Measurements from ENCODE around the gene UBR2. TPM values are rescaled to one million over a fixed set of nuclear protein-coding genes. Genes with fewer than 3 reads are reported as not detected.

UBR2 gene
- total and polyA plus RNA-seq, 9 of the 15 experiments (the other 6 are each of a cell fraction or from before 2014, with no cell fraction given) = 9.1 to 38.9 (median 23.4) TPM

GRCh38 chr6:42726485-42727086, 162.8 kb downstream of the UBR2 start (continued):
- no peak for TF ChIP-seq HSF4 (CRISPR knock-in tag; IDR thresholded peaks at IDR 0.05; ENCODE audit: borderline replicate concordance)
- TF ChIP-seq BDP1 (IDR thresholded peaks at IDR 0.05; ENCODE audit: insufficient read depth, insufficient read length) = no peak
- peak; percentile 62 for TF ChIP-seq ATF7 (IDR thresholded peaks at IDR 0.05)
- peak; percentile 82 for TF ChIP-seq THRA (IDR thresholded peaks at IDR 0.05)
- no peak for TF ChIP-seq MECOM (CRISPR knock-in tag; IDR thresholded peaks at IDR 0.05)
- peak; percentile 93 for TF ChIP-seq ARID2 (IDR thresholded peaks at IDR 0.05)
- no peak for TF ChIP-seq ZNF609 (CRISPR knock-in tag; IDR thresholded peaks at IDR 0.05; ENCODE audit: borderline replicate concordance)
- TF ChIP-seq KDM5B (IDR thresholded peaks at IDR 0.05; ENCODE audit: insufficient replicate concordance, low read depth, low read length) = no peak
- TF ChIP-seq RB1 (IDR thresholded peaks at IDR 0.05; ENCODE audit: low read depth) = peak; percentile 67
- no peak for TF ChIP-seq PHF8 (IDR thresholded peaks at IDR 0.05; ENCODE audit: borderline replicate concordance, low read length)
- TF ChIP-seq ESRRA (IDR thresholded peaks at IDR 0.05; ENCODE audit: borderline replicate concordance, low read depth) = peak; percentile 100
- peak; percentile 22; the same call in 1 of the 2 replicates for TF ChIP-seq KLF16 (IDR thresholded peaks at IDR 0.05)
- peak; percentile 94 to 98 (median 98) for TF ChIP-seq CTCF (IDR thresholded peaks at IDR 0.05 in 2 of 3, conservative IDR thresholded peaks at IDR 0.05 in 1 of 3; ENCODE audit: insufficient read depth in 2 of 3, low read depth in 1 of 3, low read length in 3 of 3)
- no peak for TF ChIP-seq CREBBP (IDR thresholded peaks at IDR 0.05; ENCODE audit: low read depth, low read length)
- no peak for TF ChIP-seq GMEB1 (CRISPR knock-in tag; IDR thresholded peaks at IDR 0.05)
- no peak for TF ChIP-seq TCF7L2 (IDR thresholded peaks at IDR 0.05; ENCODE audit: low read depth, low read length)
- 0 out of 2 replicates have a peak, but pooled peaks have one; percentile 38 for TF ChIP-seq ZNF384 (IDR thresholded peaks at IDR 0.05; ENCODE audit: low read depth, low read length)
- TF ChIP-seq E2F5 (CRISPR knock-in tag; IDR thresholded peaks at IDR 0.05) = no peak
